Measurements from ENCODE around the gene PALB2.

- TF ChIP-seq, protein P1, sequence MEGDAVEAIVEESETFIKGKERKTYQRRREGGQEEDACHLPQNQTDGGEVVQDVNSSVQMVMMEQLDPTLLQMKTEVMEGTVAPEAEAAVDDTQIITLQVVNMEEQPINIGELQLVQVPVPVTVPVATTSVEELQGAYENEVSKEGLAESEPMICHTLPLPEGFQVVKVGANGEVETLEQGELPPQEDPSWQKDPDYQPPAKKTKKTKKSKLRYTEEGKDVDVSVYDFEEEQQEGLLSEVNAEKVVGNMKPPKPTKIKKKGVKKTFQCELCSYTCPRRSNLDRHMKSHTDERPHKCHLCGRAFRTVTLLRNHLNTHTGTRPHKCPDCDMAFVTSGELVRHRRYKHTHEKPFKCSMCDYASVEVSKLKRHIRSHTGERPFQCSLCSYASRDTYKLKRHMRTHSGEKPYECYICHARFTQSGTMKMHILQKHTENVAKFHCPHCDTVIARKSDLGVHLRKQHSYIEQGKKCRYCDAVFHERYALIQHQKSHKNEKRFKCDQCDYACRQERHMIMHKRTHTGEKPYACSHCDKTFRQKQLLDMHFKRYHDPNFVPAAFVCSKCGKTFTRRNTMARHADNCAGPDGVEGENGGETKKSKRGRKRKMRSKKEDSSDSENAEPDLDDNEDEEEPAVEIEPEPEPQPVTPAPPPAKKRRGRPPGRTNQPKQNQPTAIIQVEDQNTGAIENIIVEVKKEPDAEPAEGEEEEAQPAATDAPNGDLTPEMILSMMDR (IDR thresholded peaks at IDR 0.05; ENCODE audit: low read depth, low read length): no peak
- no peak for TF ChIP-seq EZH2phosphoT487 (IDR thresholded peaks at IDR 0.05; ENCODE audit: low read depth)
These were observed 22.8 kb upstream of the PALB2 start for GRCh38 chr16:23663918-23664317.

Measured in OCI-LY3 (cell line).